ENCODE results near the gene PHTF2. TPM values are rescaled to one million over a fixed set of nuclear protein-coding genes. Genes with fewer than 3 reads are reported as not detected.

The PHTF2 gene
- total and polyA plus RNA-seq, 2 experiments from 2014 or later: 22.0 to 29.9 TPM

DNA sequence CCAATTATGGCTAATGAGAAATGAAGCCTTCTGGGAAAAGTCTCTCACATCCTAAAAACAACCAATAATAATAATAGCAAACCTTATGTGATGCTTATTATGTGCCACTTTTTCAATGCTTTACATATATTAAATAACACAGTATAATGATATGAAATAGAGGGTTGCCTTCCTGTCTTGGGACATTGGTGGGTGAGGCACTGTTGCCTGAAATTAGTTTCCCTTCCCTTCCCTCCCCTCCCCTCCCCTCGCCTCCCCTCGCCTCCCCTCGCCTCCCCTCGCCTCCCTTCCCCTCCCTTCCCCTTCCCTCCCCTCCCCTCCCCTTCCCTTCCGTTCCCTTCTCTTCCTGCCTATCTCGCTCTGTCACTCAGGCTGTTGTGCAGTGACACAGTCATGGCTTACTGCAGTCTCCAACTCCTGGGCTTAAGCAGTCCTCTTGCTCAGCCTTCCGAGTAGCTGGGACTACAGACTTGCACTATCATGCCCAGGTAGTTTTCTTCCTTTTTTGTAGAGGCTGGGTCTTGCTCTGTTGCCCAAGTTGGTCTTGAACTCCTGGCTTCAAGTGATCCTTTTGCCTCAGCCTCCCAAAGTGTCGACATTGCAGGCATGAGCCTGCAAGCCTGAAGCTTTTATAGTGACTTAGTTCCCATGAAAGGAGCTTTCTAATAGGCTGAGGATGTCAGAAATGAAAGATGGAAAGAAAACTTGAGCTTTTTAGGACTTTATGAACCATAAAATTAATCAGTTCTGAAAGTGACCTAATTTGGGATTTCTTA is 47.9 kb downstream of the PHTF2 start:
- no peak for TF ChIP-seq EZH2phosphoT487 (IDR thresholded peaks at IDR 0.05; ENCODE audit: insufficient read depth, low read depth)
- no peak for TF ChIP-seq EZH2 (IDR thresholded peaks at IDR 0.05; ENCODE audit: insufficient read depth, poor library complexity, severe bottlenecking)
- no peak overlapping the region for H2AFZ ChIP-seq
- no peak overlapping the region for H3K9ac ChIP-seq
- H3K27ac ChIP-seq: no peak overlapping the region
- H3K9me2 ChIP-seq (ENCODE audit: insufficient read depth): no peaks in the 10 kb centered on the region
- WGBS, 2 experiments (ENCODE audit: low coverage in 1 of 2, low lambda C conversion rate in 2 of 2, missing lambda C conversion rate in 2 of 2): 92 to 100% methylated on average over 4 to 8 of the region's 8 CpGs
- H4K20me1 ChIP-seq (ENCODE audit: insufficient read depth): 0 out of 2 replicates have a peak, but pooled peaks cover 4% of the 10 kb centered on the region
- in situ Hi-C loops (cut with MboI): no loop called here
- no peaks in the 10 kb centered on the region for H3F3A ChIP-seq (ENCODE audit: insufficient read depth)
- H3K4me3 ChIP-seq: no peak overlapping the region
- DNase-seq: no peak
- H3K79me2 ChIP-seq (ENCODE audit: insufficient read depth): peaks cover 20% of the 10 kb centered on the region
- no peaks in the 10 kb centered on the region for H3K27me3 ChIP-seq (replicated peaks; ENCODE audit: insufficient read depth)
- H3K4me1 ChIP-seq (ENCODE audit: insufficient read depth): no peaks in the 10 kb centered on the region
- H3K4me2 ChIP-seq (ENCODE audit: unreplicated experiment): no peak overlapping the region
- H3K9me3 ChIP-seq (ENCODE audit: low read depth): no peaks in the 10 kb centered on the region
- H3K36me3 ChIP-seq (ENCODE audit: low read depth): no peaks in the 10 kb centered on the region

DNA sequence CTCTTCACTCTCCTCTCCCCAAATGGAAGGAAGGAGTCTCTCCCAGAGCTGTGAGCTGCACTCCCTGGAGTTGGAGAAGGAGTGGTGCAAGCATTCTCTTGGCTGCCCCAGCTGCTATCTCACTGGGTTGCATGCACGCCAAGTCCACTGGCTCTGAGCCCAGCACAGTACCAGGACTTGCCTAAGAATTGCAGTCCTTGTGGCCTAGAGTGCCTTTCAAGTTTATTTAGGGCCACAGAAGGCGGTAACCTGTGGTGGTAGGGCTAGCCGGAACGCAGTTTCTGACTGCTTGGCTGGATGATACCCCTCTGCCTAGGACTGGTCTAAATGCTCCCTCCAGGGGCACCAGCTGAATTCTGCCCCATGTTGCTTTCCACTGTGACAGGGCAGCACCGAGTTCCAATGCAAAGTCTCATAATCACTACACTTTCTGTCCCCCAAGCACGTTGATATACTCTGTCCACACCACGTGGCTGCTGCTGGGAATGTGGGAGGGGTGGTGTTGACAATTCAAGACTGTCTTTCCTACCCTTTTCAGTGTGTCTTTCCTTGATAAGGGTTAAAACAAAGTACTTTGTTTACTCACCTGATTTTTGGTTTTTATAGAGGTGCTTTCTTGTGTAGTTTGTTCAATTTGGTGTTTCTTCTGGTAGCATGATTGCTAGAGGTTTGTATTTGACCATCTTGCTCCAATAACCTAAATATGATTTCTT is 57.0 kb downstream of the PHTF2 start:
- no peak overlapping the region for H3K9ac ChIP-seq
- H4K20me1 ChIP-seq (ENCODE audit: insufficient read depth): no peaks in the 10 kb centered on the region

DNA sequence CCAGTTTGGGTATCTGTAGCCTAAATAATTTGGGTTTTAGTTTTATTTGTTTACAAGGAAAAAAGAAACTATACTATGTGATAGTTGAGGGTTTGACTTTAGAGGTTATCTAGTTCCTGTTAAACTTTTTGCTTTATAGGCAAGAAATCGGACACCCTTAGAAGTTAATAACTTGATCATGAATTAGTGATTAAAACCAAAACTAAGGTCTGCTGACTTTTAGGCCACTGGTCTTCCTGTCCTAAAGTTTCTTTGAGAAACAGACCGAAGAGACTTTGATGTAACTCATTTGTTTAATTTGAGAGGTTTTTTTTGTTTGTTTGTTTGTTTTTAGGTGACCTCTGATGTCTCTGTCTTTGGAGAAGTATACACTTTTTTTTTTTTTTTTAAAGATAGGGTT is 59.7 kb downstream of the PHTF2 start:
- H3K4me1 ChIP-seq (ENCODE audit: insufficient read depth): no peaks in the 10 kb centered on the region
- no peak overlapping the region for H3K4me3 ChIP-seq
- TF ChIP-seq EZH2 (IDR thresholded peaks at IDR 0.05; ENCODE audit: insufficient read depth, poor library complexity, severe bottlenecking) (no peak), EZH2phosphoT487 (IDR thresholded peaks at IDR 0.05; ENCODE audit: insufficient read depth, low read depth) (no peak)
- in situ Hi-C loops (cut with MboI): no loop called here
- no peaks in the 10 kb centered on the region for H3F3A ChIP-seq (ENCODE audit: insufficient read depth)
- peaks cover 8% of the 10 kb centered on the region; the same call in 1 of the 2 replicates for H3K79me2 ChIP-seq (ENCODE audit: insufficient read depth)
- no peak overlapping the region for H3K9ac ChIP-seq
- no peak overlapping the region for H3K27ac ChIP-seq
- no peaks in the 10 kb centered on the region for H3K9me3 ChIP-seq (ENCODE audit: low read depth)
- DNase-seq: no peak
- no peaks in the 10 kb centered on the region for H3K9me2 ChIP-seq (ENCODE audit: insufficient read depth)
- no peak overlapping the region for H3K4me2 ChIP-seq (ENCODE audit: unreplicated experiment)
- no peaks in the 10 kb centered on the region for H3K27me3 ChIP-seq (replicated peaks; ENCODE audit: insufficient read depth)
- H2AFZ ChIP-seq: no peak overlapping the region
- no peaks in the 10 kb centered on the region for H4K20me1 ChIP-seq (ENCODE audit: insufficient read depth)
- 96 to 97% methylated on average over 2 of the region's 2 CpGs for WGBS, 2 experiments (ENCODE audit: low coverage in 1 of 2, low lambda C conversion rate in 2 of 2, missing lambda C conversion rate in 2 of 2)
- H3K36me3 ChIP-seq (ENCODE audit: low read depth): no peaks in the 10 kb centered on the region

More for the DNA sequence above, 57.0 kb downstream of the PHTF2 start:
- H3K36me3 ChIP-seq (ENCODE audit: low read depth): no peaks in the 10 kb centered on the region
- in situ Hi-C loops (cut with MboI): no loop called here
- no peak overlapping the region for H3K27ac ChIP-seq
- peaks cover 24% of the 10 kb centered on the region for H3K79me2 ChIP-seq (ENCODE audit: insufficient read depth)
- no peak overlapping the region for H2AFZ ChIP-seq
- TF ChIP-seq EZH2 (IDR thresholded peaks at IDR 0.05; ENCODE audit: insufficient read depth, poor library complexity, severe bottlenecking) (no peak), EZH2phosphoT487 (IDR thresholded peaks at IDR 0.05; ENCODE audit: insufficient read depth, low read depth) (no peak)
- H3K9me2 ChIP-seq (ENCODE audit: insufficient read depth): no peaks in the 10 kb centered on the region
- peak; percentile 19 for DNase-seq
- 78 to 85% methylated on average over 7 of the region's 7 CpGs for WGBS, 2 experiments (ENCODE audit: low coverage in 1 of 2, low lambda C conversion rate in 2 of 2, missing lambda C conversion rate in 2 of 2)
- H3K9me3 ChIP-seq (ENCODE audit: low read depth): no peaks in the 10 kb centered on the region
- no peaks in the 10 kb centered on the region for H3K27me3 ChIP-seq (replicated peaks; ENCODE audit: insufficient read depth)
- no peak overlapping the region for H3K4me3 ChIP-seq
- H3F3A ChIP-seq (ENCODE audit: insufficient read depth): no peaks in the 10 kb centered on the region
- H3K4me2 ChIP-seq (ENCODE audit: unreplicated experiment): no peak overlapping the region
- H3K4me1 ChIP-seq (ENCODE audit: insufficient read depth): no peaks in the 10 kb centered on the region

DNA sequence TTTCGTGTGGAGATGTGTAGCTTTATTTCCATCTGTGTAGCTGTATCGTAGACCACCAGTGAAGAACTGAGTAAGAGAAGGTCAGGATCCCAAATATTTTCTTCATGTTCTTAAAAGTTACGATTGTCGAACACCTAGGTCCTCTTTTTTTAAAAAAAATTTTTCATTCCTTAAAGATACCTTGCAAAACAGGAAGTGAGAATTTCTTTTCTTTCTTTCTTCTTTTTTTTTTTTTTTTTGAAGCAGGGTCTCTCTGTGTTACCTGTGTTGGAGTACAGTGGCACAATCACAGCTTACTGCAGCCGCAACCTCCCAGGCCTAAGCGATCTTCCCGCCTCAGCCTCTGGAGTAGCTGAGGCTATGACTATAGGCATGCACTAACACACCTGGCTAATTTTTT is 60.8 kb downstream of the PHTF2 start:
- H3K4me2 ChIP-seq (ENCODE audit: unreplicated experiment): no peak overlapping the region
- H3F3A ChIP-seq (ENCODE audit: insufficient read depth): no peaks in the 10 kb centered on the region
- H3K4me3 ChIP-seq: no peak overlapping the region
- no peak overlapping the region for H3K9ac ChIP-seq
- H3K4me1 ChIP-seq (ENCODE audit: insufficient read depth): no peaks in the 10 kb centered on the region
- no peak overlapping the region for H2AFZ ChIP-seq
- H3K9me3 ChIP-seq (ENCODE audit: low read depth): no peaks in the 10 kb centered on the region
- no peak for DNase-seq
- H3K36me3 ChIP-seq (ENCODE audit: low read depth): no peaks in the 10 kb centered on the region
- H4K20me1 ChIP-seq (ENCODE audit: insufficient read depth): no peaks in the 10 kb centered on the region
- no peaks in the 10 kb centered on the region for H3K9me2 ChIP-seq (ENCODE audit: insufficient read depth)
- H3K79me2 ChIP-seq (ENCODE audit: insufficient read depth): no peaks in the 10 kb centered on the region; the same call in 1 of the 2 replicates
- H3K27me3 ChIP-seq (replicated peaks; ENCODE audit: insufficient read depth): no peaks in the 10 kb centered on the region
- TF ChIP-seq EZH2phosphoT487 (IDR thresholded peaks at IDR 0.05; ENCODE audit: insufficient read depth, low read depth) (no peak), EZH2 (IDR thresholded peaks at IDR 0.05; ENCODE audit: insufficient read depth, poor library complexity, severe bottlenecking) (no peak)
- 94 to 99% methylated on average over 7 of the region's 7 CpGs for WGBS, 2 experiments (ENCODE audit: low coverage in 1 of 2, low lambda C conversion rate in 2 of 2, missing lambda C conversion rate in 2 of 2)
- H3K27ac ChIP-seq: no peak overlapping the region
- in situ Hi-C loops (cut with MboI): no loop called here
